Kidney (tissue), 14 donors: ENCODE data around the gene SCFD2. TPM values are rescaled to one million over a fixed set of nuclear protein-coding genes. Genes with fewer than 3 reads are reported as not detected.
"Not testable (repeated sequence)": the region's sequence is repeated elsewhere in the genome, so short reads cannot be mapped to it uniquely, and the experiment has no call there.

Experiments used
- DNase-seq, 5 donors: peaks; one replicate each; pipeline ENCODE4 v3.0.0-alpha.2; 2013 to 2020
- FAIRE-seq: peaks from 2 replicates; lab custom pipeline; 2012; peaks lifted over from hg19 to GRCh38; lab: Jason Lieb, UNC
- H3K27ac ChIP-seq, 2 donors: one replicate each; pipeline ENCODE4 v1.7.0; 2013; ENCODE audit warnings: low read depth in 2 of 2, low read length in 2 of 2, inconsistent platforms in 1 of 2
- H3K27me3 ChIP-seq: one replicate; pipeline ENCODE4 v1.7.1; 2013; ENCODE audit warnings: low read length, inconsistent platforms; ENCODE audit not compliant: control insufficient read depth, insufficient read depth
- H3K36me3 ChIP-seq, 3 donors: one replicate each; pipeline versions ENCODE4 v1.7.0 to v1.7.1; 2013; ENCODE audit warnings: low read length in 3 of 3, control low read depth in 1 of 3, inconsistent platforms in 1 of 3; ENCODE audit not compliant: insufficient read depth in 3 of 3, control insufficient read depth in 2 of 3
- H3K4me1 ChIP-seq, 3 donors: one replicate each; pipeline versions ENCODE4 v1.7.0 to v1.7.1; 2013; ENCODE audit warnings: low read length in 3 of 3, inconsistent platforms in 1 of 3, low read depth in 1 of 3; ENCODE audit not compliant: control insufficient read depth in 2 of 3, insufficient read depth in 2 of 3
- H3K4me3 ChIP-seq, 3 donors: one replicate each; pipeline versions ENCODE4 v1.7.0 to v1.8.1; 2013; ENCODE audit warnings: low read length in 3 of 3, control low read depth in 1 of 3, inconsistent platforms in 1 of 3
- H3K9ac ChIP-seq, 3 donors: one replicate each; pipeline versions ENCODE4 v1.7.0 to v1.7.1; 2013; ENCODE audit warnings: low read length in 3 of 3, control low read depth in 1 of 3, inconsistent platforms in 1 of 3
- H3K9me3 ChIP-seq, 3 donors: one replicate each; pipeline versions ENCODE4 v1.7.0 to v1.7.1; 2013; ENCODE audit warnings: low read length in 3 of 3, control low read depth in 1 of 3, inconsistent platforms in 1 of 3; ENCODE audit not compliant: control insufficient read depth in 2 of 3, insufficient read depth in 1 of 3
- intact Hi-C: fragments of 100-400 bp; cut with DNase I; formaldehyde crosslinking; loops from one replicate; pipeline ENCODE4 v1.11.1; 2022
- polyA plus RNA-seq: library from polyadenylated mRNA; stranded (reverse); fragments of 350-450 nt; fragmentation: Illumina TruSeq; extraction: RNeasy Lipid Tissue Mini Kit (QIAGEN cat#74804); gene quantifications from one replicate; pipeline ENCODE4 v1.2.3, GENCODE V29; 2014; ENCODE audit warnings: low read depth, low replicate concordance; ENCODE audit not compliant: insufficient read depth
- total RNA-seq: library from RNA; stranded (reverse); fragmentation: NEBNext Ultra II Directional; extraction: Animal tissue kit (Norgen Biotek cat#: 25700); gene quantifications from one replicate; pipeline ENCODE4 v1.2.1, GENCODE V29; 2021
- TF ChIP-seq, protein P1 (sequence below): IDR thresholded peaks from 3 replicates; pipeline ENCODE4 v1.5.1; 2012; ENCODE audit warnings: mild to moderate bottlenecking, moderate library complexity, borderline replicate concordance; ENCODE audit not compliant: insufficient read depth; ENCODE audit errors: extremely low read depth
- donor health status: control.
- donor health status: control.
- donor health status: control.
- donor health status: control.
- donor health status: control.
- donor health status: DM: yes; HTN: yes; CAD: no.
- donor health status: Normal renal cell carcinoma (clear cell type).

Gene SCFD2
- total and polyA plus RNA-seq, 2 donors from 2014 or later, result 6.1 to 20.8 TPM

GRCh38 chr4:53228036-53228435, 137.8 kb downstream of the SCFD2 start:
- intact Hi-C loops, result no loop called here
- FAIRE-seq, result no peak
- H3K4me3 ChIP-seq, result no peak overlapping the region
- H3K36me3 ChIP-seq, result no peaks in the 10 kb centered on the region
- H3K27me3 ChIP-seq, result no peaks in the 10 kb centered on the region
- TF ChIP-seq, protein P1, sequence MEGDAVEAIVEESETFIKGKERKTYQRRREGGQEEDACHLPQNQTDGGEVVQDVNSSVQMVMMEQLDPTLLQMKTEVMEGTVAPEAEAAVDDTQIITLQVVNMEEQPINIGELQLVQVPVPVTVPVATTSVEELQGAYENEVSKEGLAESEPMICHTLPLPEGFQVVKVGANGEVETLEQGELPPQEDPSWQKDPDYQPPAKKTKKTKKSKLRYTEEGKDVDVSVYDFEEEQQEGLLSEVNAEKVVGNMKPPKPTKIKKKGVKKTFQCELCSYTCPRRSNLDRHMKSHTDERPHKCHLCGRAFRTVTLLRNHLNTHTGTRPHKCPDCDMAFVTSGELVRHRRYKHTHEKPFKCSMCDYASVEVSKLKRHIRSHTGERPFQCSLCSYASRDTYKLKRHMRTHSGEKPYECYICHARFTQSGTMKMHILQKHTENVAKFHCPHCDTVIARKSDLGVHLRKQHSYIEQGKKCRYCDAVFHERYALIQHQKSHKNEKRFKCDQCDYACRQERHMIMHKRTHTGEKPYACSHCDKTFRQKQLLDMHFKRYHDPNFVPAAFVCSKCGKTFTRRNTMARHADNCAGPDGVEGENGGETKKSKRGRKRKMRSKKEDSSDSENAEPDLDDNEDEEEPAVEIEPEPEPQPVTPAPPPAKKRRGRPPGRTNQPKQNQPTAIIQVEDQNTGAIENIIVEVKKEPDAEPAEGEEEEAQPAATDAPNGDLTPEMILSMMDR, result no peak
- no peak overlapping the region for H3K27ac ChIP-seq
- H3K9me3 ChIP-seq, result no peaks in the 10 kb centered on the region
- H3K4me1 ChIP-seq, result no peaks in the 10 kb centered on the region
- no peak for DNase-seq
- H3K9ac ChIP-seq, result no peak overlapping the region

DNA sequence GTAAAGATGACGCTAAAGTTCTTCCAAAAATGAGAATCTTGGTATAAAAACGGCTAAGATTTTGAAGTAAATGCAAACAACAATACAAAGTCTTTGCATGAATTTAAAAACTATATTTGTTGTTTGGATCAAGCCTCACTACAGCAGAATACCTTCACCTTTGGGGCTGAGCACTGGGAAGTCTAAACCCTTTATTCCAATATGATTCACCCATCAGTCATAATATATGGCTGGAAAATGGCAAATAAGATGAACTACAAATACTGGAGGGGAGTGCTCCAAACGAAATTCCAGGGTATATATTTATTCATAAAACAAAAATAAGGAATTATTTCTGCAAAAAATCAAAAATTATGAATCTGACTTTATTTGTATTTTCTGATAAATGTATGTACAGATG, 138.4 kb downstream of the SCFD2 start:
- Histone ChIP-seq H3K27me3 (no peaks in the 10 kb centered on the region), H3K9me3 (no peaks in the 10 kb centered on the region), H3K4me3 (no peak overlapping the region), H3K36me3 (no peaks in the 10 kb centered on the region), H3K9ac (no peak overlapping the region), H3K4me1 (no peaks in the 10 kb centered on the region), H3K27ac (no peak overlapping the region)
- FAIRE-seq, result no peak
- DNase-seq, result no peak
- intact Hi-C loops, result no loop called here
- TF ChIP-seq, protein P1, result no peak

DNA sequence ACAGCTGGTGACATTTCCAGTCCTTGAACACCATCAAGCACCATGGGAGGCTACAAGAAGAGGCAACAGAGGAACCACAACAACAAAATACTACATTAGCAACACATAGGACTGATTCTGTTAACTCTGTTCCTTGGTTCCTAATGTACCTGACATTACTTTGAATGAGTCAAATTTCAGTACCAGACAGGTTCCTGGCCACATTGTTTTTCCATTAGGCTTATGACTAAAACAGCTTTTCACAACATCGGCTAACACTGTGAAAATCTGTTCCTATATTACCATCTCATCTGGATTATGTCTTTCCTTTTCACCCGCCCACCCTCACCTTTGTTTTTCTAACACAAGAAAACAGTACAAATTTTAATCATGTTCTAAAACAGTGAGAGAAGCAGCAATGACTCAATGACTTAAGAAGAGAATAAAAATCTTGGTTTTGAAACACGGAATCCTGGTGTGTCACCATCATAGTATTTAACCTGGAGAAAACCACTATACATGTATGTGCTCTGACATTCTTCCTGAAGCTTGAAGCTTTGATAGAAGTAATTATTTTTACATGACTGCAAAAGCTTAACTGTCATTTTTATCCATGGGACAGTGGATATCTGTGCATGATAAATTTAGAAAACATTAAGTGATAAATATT, 143.9 kb downstream of the SCFD2 start:
- Histone ChIP-seq H3K27me3 (no peaks in the 10 kb centered on the region), H3K9ac (no peak overlapping the region), H3K4me1 (no peaks in the 10 kb centered on the region), H3K36me3 (no peaks in the 10 kb centered on the region), H3K27ac (no peak overlapping the region), H3K4me3 (no peak overlapping the region), H3K9me3 (no peaks in the 10 kb centered on the region)
- DNase-seq (no peak), FAIRE-seq (no peak)
- TF ChIP-seq, protein P1, result no peak
- intact Hi-C loops, result no loop called here

DNA sequence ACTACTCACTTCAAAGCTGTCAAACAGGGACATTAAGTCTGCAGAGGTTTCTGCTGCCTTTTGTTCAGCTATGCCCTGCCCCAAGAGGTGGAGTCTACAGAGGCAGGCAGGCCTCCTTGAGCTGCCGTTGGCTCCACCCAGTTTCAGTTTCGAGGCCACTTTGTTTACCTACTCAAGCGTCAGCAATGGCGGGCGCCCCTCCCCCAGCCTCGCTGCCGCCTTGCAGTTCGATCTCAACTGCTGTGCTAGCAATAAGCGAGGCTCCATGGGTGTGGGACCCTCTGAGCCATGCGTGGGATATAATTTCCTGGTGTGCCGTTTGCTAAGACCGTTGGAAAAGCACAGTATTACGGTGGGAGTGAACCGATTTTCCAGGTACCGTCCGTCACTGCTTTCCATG, 146.7 kb downstream of the SCFD2 start:
- H3K27me3 ChIP-seq, H3K9ac ChIP-seq, H3K36me3 ChIP-seq, H3K4me1 ChIP-seq, FAIRE-seq, H3K4me3 ChIP-seq, DNase-seq, H3K27ac ChIP-seq, intact Hi-C loops, H3K9me3 ChIP-seq: not testable (repeated sequence)
